ENCODE data around the gene CDC42EP1. TPM values are rescaled to one million over a fixed set of nuclear protein-coding genes. Genes with fewer than 3 reads are reported as not detected.

The CDC42EP1 gene
- 25.8 to 35.9 TPM (median 33.4 TPM) in 5 replicates for total RNA-seq (2022; extraction: Qiagen RNA extraction; ENCODE audit: low read depth)

GRCh38 chr22:37559901-37560607 is at the start of gene CDC42EP1:
CDC42EP1 (plus strand) TSS chr22:37560480; CDS start chr22:37566350, 5,870 bp downstream.

GRCh38 chr22:37519268-37520195 is 40.7 kb upstream of the CDC42EP1 start, which contains the start of gene CARD10:
CARD10 (minus strand) TSS chr22:37519415; CDS start chr22:37519200, 215 bp downstream.

DNA sequence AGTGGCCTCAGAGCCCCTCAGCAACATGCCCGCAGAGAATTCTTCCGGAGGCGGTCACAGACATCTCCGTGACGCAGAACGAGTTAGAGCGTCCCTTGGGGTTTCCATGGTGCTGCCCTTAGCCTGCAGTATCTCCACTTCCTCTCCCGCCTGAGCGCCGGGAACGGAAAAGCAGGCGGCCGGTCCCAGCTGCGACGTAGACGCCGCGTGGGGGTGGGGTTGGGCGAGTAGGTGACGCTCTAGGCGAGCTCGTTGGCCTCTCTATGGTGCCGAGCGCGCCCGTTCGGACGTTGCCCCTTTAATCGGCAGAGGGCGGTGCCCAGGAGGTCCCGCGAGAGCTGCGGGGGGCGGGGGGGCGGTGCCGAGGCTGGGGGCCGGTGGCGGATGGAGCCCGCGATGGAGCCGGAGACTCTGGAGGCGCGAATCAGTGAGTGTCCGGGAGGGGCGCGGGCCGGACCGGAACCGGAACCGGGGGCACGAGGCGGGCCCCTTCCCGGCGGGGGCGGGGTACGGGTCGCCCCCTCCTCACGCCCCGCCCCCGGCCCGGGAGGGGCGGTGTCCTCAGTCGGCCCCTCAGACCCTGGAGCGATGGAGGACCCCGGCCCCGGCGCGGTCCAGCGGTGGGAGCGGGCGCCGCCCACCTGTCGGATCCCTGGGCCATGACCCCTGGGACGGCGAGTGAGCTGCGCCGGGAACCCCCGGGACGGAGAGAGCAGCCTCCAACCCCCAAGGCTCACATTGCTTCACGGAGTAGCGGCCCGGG is 48.4 kb downstream of the CDC42EP1 start, which contains the start of gene GGA1:
Gene GGA1, plus strand, starts transcription at position 358 of the 763 bp plus-strand sequence. Its CDS starts 27 bp downstream, at position 385.

Other genes starting within 250 kb of the CDC42EP1 start
- gene ELFN2, start 133.0 kb upstream of the CDC42EP1 start, total RNA-seq (2022; extraction: Qiagen RNA extraction; ENCODE audit: low read depth) = 5.9 to 8.8 TPM (median 7.0 TPM) in 5 replicates
- gene MFNG, start 74.1 kb upstream of the CDC42EP1 start, total RNA-seq (2022; extraction: Qiagen RNA extraction; ENCODE audit: low read depth) = 2.2 to 2.5 TPM (median 2.3 TPM) in 5 replicates
- gene CARD10, start 41.1 kb upstream of the CDC42EP1 start, total RNA-seq (2022; extraction: Qiagen RNA extraction; ENCODE audit: low read depth) = 30.4 to 40.6 TPM (median 38.7 TPM) in 5 replicates
- 0.25 TPM in 1 of 5 replicates, not detected in the others for gene LGALS2, start 19.6 kb downstream of the CDC42EP1 start, total RNA-seq (2022; extraction: Qiagen RNA extraction; ENCODE audit: low read depth)
- 18.0 to 24.8 TPM (median 22.4 TPM) in 5 replicates for gene GGA1, start 48.4 kb downstream of the CDC42EP1 start, total RNA-seq (2022; extraction: Qiagen RNA extraction; ENCODE audit: low read depth)
- gene SH3BP1, start 79.2 kb downstream of the CDC42EP1 start, total RNA-seq (2022; extraction: Qiagen RNA extraction; ENCODE audit: low read depth) = 1.3 to 2.8 TPM (median 2.2 TPM) in 5 replicates
- gene PDXP, start 98.2 kb downstream of the CDC42EP1 start, total RNA-seq (2022; extraction: Qiagen RNA extraction; ENCODE audit: low read depth) = 14.3 to 18.5 TPM (median 17.2 TPM) in 5 replicates
- 1,260 to 1,466 TPM (median 1,297 TPM) in 5 replicates for gene LGALS1, start 115.2 kb downstream of the CDC42EP1 start, total RNA-seq (2022; extraction: Qiagen RNA extraction; ENCODE audit: low read depth)
- 25.7 to 27.6 TPM (median 26.2 TPM) in 5 replicates for gene NOL12, start 125.9 kb downstream of the CDC42EP1 start, total RNA-seq (2022; extraction: Qiagen RNA extraction; ENCODE audit: low read depth)
- gene TRIOBP, start 136.6 kb downstream of the CDC42EP1 start, total RNA-seq (2022; extraction: Qiagen RNA extraction; ENCODE audit: low read depth) = 23.8 to 36.2 TPM (median 34.0 TPM) in 5 replicates
- gene GCAT, start 247.5 kb downstream of the CDC42EP1 start, total RNA-seq (2022; extraction: Qiagen RNA extraction; ENCODE audit: low read depth) = 2.4 to 4.4 TPM (median 3.1 TPM) in 5 replicates

All from A549 treated with GW870086 at 1 μM for 4 hours (cell line).